Measurements from ENCODE around the gene SPACDR.
A peak's percentile ranks its signal among the peaks of the same experiment; 100 is the strongest.

SPACDR gene

DNA sequence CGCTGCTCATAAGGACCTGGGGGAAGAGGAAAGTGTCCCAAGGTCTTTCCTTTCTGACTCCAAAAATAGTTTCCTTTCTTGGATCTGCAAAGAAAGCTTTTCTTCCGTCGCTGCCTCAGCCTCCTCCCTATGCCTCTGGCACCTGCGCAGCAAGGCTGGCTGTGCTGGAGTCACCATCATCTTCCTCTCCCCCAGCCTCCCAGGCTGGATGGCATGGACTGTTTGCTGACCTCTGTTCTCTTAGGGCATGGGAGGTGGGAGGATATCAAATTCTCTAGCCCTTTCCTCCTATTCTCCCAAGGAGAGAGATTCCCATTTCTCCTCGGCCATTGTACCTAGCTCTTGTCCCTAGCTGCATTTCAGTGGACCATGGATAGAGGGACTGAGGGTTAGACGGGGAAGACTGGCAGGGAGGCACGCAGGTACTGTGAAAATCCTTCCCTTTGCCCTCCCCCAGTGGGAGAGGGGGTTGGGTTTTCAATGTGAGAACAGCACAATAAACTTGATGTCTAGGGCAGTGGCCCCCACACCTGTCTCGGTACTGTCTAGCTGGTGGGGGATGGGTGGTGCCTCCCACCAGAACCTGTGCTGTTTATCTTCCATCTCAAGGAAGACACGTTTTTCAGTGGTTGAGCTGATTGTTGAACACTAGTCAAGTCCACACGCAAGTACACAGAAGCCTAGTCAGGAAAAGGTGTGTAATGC, 30.3 kb downstream of the SPACDR start:
- DNase-seq, result no peak

DNA sequence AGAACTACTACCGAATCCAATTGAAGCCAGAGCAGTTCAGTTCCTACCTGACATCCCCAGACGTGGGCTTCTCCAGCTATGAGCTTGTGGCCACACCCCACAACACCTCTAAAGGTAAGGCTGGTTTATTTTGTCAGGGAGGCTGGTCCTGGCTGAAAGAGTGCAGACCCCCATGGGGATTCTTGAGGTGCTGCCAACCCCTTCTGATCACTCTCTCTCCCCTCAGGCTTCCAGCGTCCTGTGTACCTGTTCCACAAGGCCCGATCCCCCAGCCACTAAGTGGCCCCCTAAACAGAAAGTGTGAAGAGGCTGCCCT, 30.8 kb downstream of the SPACDR start:
- no peak for DNase-seq

GRCh38 chr7:100432621-100433275, 31.3 kb downstream of the SPACDR start:
- no peak for DNase-seq

DNA sequence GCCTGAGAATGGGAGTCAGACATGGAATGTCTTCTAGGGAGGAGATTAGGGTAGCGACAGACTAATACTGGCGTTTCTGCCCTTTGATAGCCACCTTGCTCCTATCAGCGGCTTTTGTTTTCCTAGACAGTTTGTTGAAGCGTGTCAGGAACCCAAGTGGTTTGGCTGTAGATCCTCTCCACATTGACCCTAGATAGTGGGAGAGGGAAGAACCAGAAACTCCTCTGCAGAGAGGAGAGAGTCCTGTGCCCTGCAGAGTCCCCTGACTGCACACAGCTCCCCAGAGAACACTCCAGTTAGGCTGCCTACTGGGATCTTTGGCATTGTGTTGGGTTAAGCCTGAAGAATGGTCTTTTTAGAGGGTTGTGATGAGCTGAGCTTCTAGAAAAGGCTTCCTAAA, 32.0 kb downstream of the SPACDR start:
- DNase-seq, result no peak

- no peak for DNase-seq
Observed at GRCh38 chr7:100431286-100431735, 32.7 kb downstream of the SPACDR start.

- DNase-seq, result no peak
Observed at GRCh38 chr7:100430493-100431285, 33.4 kb downstream of the SPACDR start.

GRCh38 chr7:100429637-100430492, 34.2 kb downstream of the SPACDR start, which contains the start of gene MEPCE:
Gene MEPCE (plus strand): TSS chr7:100429831. CDS start chr7:100430019, 188 bp downstream.
- DNase-seq, result peak; percentile 98

- peak; percentile 99 for DNase-seq
Observed at GRCh38 chr7:100428967-100429636, 35.0 kb downstream of the SPACDR start.

- DNase-seq, result peak; percentile 97
Observed at GRCh38 chr7:100428199-100428966, 35.7 kb downstream of the SPACDR start, which contains the start of gene ZCWPW1. Gene ZCWPW1 (minus strand): TSS chr7:100428703. CDS start chr7:100420649, 8,054 bp downstream.

DNA sequence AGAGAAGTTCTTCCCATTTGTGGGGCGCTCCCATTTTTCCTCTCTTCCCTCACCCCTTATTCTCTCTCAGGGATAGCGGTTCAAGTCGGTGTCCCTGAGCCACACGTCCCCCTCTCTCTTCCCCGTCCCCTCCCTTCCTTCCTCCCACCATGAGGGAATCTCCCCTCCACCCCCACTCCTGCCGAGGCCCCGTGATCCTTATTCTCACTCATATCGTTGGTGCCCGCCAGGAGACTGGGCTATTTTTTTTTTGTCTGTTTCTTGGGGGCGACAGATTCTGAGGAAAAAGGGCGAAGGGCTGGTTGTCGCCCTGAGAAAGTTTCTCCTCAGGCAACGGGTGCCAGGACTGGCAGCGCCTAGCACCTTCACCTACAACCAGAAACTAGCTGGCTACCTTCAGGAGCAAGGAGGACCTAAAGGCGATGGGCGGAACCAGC, 36.3 kb downstream of the SPACDR start:
- DNase-seq, result no peak

- DNase-seq, result no peak
Observed at GRCh38 chr7:100426516-100426915, 37.5 kb downstream of the SPACDR start.

DNA sequence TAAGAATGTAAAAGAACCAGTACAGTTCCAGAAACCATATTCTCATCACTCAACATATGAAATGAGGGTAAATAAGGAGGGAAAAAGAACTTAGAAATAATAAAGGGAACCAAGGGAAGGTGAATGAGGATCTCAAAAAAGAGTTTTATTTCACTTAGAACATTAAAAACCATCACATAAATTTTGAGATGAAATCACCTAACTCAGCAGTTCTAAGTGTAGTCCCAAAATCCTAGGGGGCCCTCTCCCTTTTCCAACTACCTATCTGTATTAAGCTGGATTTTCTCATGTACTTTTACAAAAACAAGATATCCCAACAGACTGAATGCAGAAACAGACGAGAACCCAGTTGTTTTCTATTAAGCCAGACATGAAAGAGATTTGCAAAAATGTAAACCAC, 38.7 kb downstream of the SPACDR start:
- DNase-seq, result no peak

DNA sequence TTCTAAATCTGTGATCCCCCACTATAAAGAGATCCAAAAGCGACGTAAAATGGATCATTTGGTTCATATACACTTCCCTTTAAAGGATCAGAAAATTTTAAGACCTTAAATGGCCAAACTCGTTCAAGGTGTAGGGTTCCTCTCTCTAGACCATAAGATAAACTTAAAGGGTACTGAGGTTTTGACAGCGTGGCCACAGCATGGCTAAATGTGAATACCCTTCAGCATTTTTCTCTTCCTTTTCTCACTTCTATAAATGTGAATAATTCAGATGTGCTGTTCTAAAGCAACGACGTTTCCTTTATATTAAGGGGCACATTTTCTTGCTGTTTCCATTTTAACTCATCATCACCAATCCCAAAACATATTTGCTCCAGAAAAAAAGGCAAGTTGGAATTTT, 40.7 kb downstream of the SPACDR start:
- no peak for DNase-seq

- DNase-seq, result no peak
Observed at GRCh38 chr7:100419660-100420226, 44.3 kb downstream of the SPACDR start.

DNA sequence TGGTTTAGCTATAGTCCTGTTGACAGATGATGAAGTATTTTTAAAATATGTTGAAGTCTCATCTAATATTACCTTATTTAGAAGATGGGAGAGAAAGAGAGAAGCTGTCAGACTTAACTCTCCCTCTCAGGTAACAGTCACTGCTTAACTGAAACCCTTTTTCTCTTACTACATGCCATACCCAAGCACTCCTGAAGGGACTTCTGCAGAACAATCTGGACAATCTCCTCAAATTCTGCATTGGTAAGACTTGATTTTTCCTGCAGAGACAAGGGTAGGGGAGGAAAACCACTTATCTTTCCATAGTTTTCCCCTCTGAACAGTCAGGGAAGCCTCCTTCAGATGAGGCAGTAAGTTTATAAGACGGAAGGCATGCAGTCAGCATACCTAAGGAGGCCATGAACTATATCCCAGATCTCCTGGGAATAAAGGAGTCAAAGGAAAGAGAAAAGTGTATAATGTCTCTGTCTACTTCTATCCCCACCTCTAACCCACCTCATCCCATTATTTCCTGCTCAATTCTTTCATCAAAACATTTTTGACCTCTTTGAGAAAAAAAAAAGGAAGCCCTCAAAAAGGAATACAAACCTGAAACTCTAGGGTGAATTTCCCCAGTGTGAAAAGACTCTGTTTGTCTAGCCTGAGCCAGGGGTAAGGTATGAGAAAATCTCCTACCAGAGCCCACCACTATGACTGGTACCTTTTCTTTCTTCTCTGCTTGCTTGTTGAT, 45.0 kb downstream of the SPACDR start:
- DNase-seq, result no peak

- DNase-seq, result no peak
Observed at GRCh38 chr7:100415448-100415847, 48.6 kb downstream of the SPACDR start.

DNA sequence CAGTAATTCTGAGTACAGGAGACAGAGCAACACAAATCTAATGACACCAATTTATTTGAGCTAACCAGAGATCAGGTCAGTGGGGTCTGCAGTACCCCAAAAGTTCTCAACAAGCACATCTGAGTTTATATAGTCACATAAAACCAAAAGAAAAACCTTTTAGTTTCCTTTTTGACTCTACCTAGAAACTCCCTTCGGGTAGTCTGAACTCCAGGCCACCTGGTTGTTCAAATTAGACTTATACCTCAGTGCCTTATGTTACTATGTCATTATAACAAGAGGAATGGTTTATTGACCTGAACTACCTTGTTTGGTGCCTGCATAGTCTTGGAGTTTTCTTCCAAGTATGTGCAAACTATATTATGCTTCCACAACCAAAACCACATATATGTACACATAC, 50.2 kb downstream of the SPACDR start:
- no peak for DNase-seq

DNA sequence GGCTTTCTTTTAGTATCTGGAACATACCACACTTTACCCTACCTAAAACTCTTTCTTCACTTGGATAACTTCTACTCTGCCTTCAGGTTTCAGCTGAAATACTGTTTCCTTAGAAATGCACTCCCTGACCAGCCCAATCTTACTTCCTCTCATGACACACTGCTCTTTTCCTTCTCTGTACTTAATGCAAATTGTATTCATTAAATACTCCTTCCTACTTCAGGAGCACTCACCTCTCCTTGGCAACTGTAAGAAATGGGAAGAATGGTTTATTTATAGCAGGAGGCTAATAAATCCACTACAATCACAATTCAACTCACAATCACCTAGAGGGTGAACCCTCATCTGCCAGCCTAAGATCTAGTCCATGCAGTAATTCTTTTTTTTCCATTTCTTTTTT, 50.7 kb downstream of the SPACDR start:
- no peak for DNase-seq

- DNase-seq, result no peak
Observed at GRCh38 chr7:100411101-100411500, 53.0 kb downstream of the SPACDR start.
